Ovary (tissue), 1 donor: ENCODE results near the gene HDLBP.
"Not testable (repeated sequence)": the region's sequence is repeated elsewhere in the genome, so short reads cannot be mapped to it uniquely, and the experiment has no call there.

Experiments used
- EP300 ChIP-seq: sonication (generic); formaldehyde crosslinking; IDR thresholded peaks from one replicate; pipeline ENCODE4 v1.6.1; 2017; ENCODE audit warnings: antibody characterized with exemption
- POLR2A ChIP-seq: fragments of 450-650 bp; IDR thresholded peaks from one replicate; pipeline ENCODE4 v1.6.1; 2017; ENCODE audit warnings: antibody characterized with exemption, mild to moderate bottlenecking, moderate library complexity

DNA sequence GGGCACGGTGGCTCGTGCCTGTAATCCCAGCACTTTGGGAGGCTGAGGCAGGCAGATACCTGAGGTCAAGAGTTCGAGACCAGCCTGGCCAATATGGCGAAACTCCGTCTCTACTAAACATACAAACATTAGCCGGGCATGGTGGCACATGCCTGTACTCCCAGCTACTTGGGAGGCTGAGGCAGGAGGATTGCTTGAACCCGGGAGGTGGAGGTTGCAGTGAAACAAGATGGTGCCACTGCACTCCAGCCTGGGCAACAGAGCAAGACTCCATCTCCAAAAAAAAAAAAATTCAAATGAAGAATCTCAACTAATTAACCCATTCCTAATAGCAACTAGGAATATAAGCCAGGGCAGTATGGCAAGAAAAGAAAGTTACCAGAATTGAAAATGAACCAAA is 37.2 kb downstream of the HDLBP start:
- TF ChIP-seq EP300, POLR2A: not testable (repeated sequence)
